Tongue (tissue), 2 donors: ENCODE measurements around the gene DCLK2. TPM values are rescaled to one million over a fixed set of nuclear protein-coding genes. Genes with fewer than 3 reads are reported as not detected.

Experiments
- DNase-seq: peaks from one replicate; pipeline ENCODE4 v3.0.0-alpha.2; 2015
- total RNA-seq: library from RNA; depleted of rRNA; stranded (reverse); fragments of >200 nt; gene quantifications from one replicate; pipeline ENCODE4 v1.2.3, GENCODE V29; 2014

DCLK2 gene
- total RNA-seq, 1 donor from 2014 or later, result 17.7 TPM

- no peak for DNase-seq
Observed at GRCh38 chr4:150119492-150119891, 41.2 kb downstream of the DCLK2 start.

GRCh38 chr4:150123087-150123486 is 44.8 kb downstream of the DCLK2 start:
- no peak for DNase-seq

GRCh38 chr4:150123796-150124677 is 45.8 kb downstream of the DCLK2 start:
- DNase-seq, result no peak

GRCh38 chr4:150126201-150126863 is 48.1 kb downstream of the DCLK2 start:
- no peak for DNase-seq

- DNase-seq, result no peak
Observed at GRCh38 chr4:150126864-150127203, 48.6 kb downstream of the DCLK2 start.

GRCh38 chr4:150127757-150128156 is 49.5 kb downstream of the DCLK2 start:
- no peak for DNase-seq

GRCh38 chr4:150130933-150131332 is 52.7 kb downstream of the DCLK2 start:
- peak; percentile 37 for DNase-seq

- DNase-seq, result no peak
Observed at GRCh38 chr4:150131581-150132228, 53.5 kb downstream of the DCLK2 start.

GRCh38 chr4:150133605-150134004 is 55.4 kb downstream of the DCLK2 start:
- DNase-seq, result no peak

- no peak for DNase-seq
Observed at GRCh38 chr4:150135134-150135772, 57.0 kb downstream of the DCLK2 start.

- no peak for DNase-seq
Observed at GRCh38 chr4:150136036-150136435, 57.8 kb downstream of the DCLK2 start.

GRCh38 chr4:150136481-150136880 is 58.2 kb downstream of the DCLK2 start:
- DNase-seq, result no peak

GRCh38 chr4:150139297-150139865 is 61.1 kb downstream of the DCLK2 start:
- DNase-seq, result no peak

GRCh38 chr4:150140774-150141400 is 62.6 kb downstream of the DCLK2 start:
- no peak for DNase-seq

- no peak for DNase-seq
Observed at GRCh38 chr4:150141756-150142155, 63.5 kb downstream of the DCLK2 start.

- no peak for DNase-seq
Observed at GRCh38 chr4:150142831-150143230, 64.6 kb downstream of the DCLK2 start.

- DNase-seq, result no peak
Observed at GRCh38 chr4:150145090-150145945, 67.1 kb downstream of the DCLK2 start.

GRCh38 chr4:150145946-150146340 is 67.7 kb downstream of the DCLK2 start:
- DNase-seq, result no peak

GRCh38 chr4:150149381-150149780 is 71.1 kb downstream of the DCLK2 start:
- peak; percentile 51 for DNase-seq

GRCh38 chr4:150150629-150151062 is 72.4 kb downstream of the DCLK2 start:
- no peak for DNase-seq

- DNase-seq, result no peak
Observed at GRCh38 chr4:150152766-150153165, 74.5 kb downstream of the DCLK2 start.
